Measurements from ENCODE around the gene GSPT1. TPM values are rescaled to one million over a fixed set of nuclear protein-coding genes. Genes with fewer than 3 reads are reported as not detected.
"Not testable (repeated sequence)": the region's sequence is repeated elsewhere in the genome, so short reads cannot be mapped to it uniquely, and the experiment has no call there.

Gene GSPT1
- total RNA-seq, 1 experiment from 2014 or later = 221 TPM

DNA sequence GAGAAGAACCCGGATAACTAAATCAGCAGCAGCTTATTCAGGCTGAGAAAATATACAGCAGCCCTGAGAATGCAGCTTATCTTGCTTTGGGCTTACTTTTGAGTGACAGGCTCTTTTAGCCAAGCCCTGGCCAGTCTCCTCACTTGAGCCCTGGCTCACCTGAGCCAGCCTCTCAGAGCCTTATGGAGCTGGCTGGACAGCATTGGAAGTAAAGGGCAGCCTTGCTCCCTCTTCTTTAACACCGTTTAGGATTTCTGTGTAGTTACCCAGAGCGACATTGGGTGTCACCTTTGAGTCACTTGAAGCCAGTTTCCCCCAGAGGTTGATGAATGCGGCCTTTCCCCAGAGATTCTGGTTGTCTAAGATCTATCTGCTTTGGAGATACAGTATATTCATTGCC, 33.8 kb upstream of the GSPT1 start:
- CTCF ChIA-PET = interaction anchor here (1.9 kb wide), 1 partner anchor 118 kb away, joined by 18 read pairs; no protein-coding TSS in a partner anchor
- Mint-ChIP-seq H3K4me3 (ENCODE audit: low read depth, unreplicated experiment) (no peak overlapping the region), H3K4me1 (ENCODE audit: low read depth, unreplicated experiment) (no peaks in the 10 kb centered on the region), H3K27me3 (ENCODE audit: unreplicated experiment) (no peaks in the 10 kb centered on the region), H3K36me3 (ENCODE audit: insufficient read depth, unreplicated experiment) (no peaks in the 10 kb centered on the region), H3K27ac (ENCODE audit: unreplicated experiment) (no peak overlapping the region), H3K9me3 (ENCODE audit: low read depth, unreplicated experiment) (no peaks in the 10 kb centered on the region)
- intact Hi-C loops (cut with micrococcal nuclease; ENCODE audit: unreplicated experiment) = loop anchor here (1.0 kb wide), 1 partner anchor 119 kb away; no protein-coding TSS in a partner anchor
- TF ChIP-seq, protein P1, sequence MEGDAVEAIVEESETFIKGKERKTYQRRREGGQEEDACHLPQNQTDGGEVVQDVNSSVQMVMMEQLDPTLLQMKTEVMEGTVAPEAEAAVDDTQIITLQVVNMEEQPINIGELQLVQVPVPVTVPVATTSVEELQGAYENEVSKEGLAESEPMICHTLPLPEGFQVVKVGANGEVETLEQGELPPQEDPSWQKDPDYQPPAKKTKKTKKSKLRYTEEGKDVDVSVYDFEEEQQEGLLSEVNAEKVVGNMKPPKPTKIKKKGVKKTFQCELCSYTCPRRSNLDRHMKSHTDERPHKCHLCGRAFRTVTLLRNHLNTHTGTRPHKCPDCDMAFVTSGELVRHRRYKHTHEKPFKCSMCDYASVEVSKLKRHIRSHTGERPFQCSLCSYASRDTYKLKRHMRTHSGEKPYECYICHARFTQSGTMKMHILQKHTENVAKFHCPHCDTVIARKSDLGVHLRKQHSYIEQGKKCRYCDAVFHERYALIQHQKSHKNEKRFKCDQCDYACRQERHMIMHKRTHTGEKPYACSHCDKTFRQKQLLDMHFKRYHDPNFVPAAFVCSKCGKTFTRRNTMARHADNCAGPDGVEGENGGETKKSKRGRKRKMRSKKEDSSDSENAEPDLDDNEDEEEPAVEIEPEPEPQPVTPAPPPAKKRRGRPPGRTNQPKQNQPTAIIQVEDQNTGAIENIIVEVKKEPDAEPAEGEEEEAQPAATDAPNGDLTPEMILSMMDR (IDR thresholded peaks at IDR 0.05; ENCODE audit: unreplicated experiment) = peak; percentile 66
- BruUV-seq (replicated peaks) = no TSS peak
- peak; percentile 59 for DNase-seq

DNA sequence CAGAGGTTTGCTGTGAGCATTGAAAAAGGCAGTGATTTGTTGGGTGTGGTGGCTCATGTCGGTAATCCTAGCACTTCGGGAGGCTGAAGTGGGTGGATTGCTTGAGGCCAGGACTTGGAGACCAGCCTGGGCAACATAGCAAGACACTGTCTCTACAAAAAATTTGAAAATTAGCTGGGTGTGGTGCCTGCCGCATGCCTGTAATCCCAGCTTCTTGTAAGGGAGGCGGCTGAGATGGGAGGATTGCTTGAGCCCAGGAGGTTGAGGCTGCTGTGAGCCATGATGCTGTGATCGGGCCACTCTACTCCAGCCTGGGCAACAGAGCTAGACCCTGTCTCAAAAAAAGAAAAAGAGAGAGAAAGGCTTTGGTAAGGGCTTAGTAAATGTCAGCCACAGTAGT, 33.1 kb upstream of the GSPT1 start:
- Mint-ChIP-seq H3K36me3 (ENCODE audit: insufficient read depth, unreplicated experiment) (no peaks in the 10 kb centered on the region), H3K27ac (ENCODE audit: unreplicated experiment) (no peak overlapping the region), H3K27me3 (ENCODE audit: unreplicated experiment) (no peaks in the 10 kb centered on the region), H3K4me1 (ENCODE audit: low read depth, unreplicated experiment) (no peaks in the 10 kb centered on the region), H3K4me3 (ENCODE audit: low read depth, unreplicated experiment) (no peak overlapping the region), H3K9me3 (ENCODE audit: low read depth, unreplicated experiment) (no peaks in the 10 kb centered on the region)
- intact Hi-C loops (cut with micrococcal nuclease; ENCODE audit: unreplicated experiment) = loop anchor here (1.0 kb wide), 1 partner anchor 119 kb away; no protein-coding TSS in a partner anchor
- CTCF ChIA-PET = interaction anchor here (0.6 to 1.9 kb wide), 2 partner anchors 89 to 119 kb away, joined by 4 to 18 read pairs; no protein-coding TSS in a partner anchor
- TF ChIP-seq, protein P1 (IDR thresholded peaks at IDR 0.05; ENCODE audit: unreplicated experiment) = no peak
- DNase-seq = no peak
- no TSS peak for BruUV-seq (replicated peaks)

DNA sequence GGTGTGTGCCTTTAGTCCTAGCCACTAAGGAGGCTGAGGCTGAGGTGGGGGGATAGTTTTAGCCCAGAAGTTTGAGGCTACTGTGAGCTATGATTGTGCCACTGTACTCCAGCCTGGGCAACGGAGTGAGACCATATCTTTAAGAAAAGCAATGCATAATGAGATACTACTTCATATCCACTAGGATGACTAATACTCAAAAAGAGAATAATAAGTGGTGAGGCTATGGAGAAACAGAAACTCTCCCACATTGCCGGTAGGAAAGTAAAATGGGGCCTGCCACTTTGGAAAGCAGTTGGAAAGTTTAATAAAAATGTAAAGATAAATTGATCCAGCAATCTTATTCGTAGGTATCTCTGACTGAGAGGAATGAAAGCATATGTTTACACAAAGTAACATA, 30.7 kb upstream of the GSPT1 start:
- no peak for DNase-seq
- BruUV-seq (replicated peaks) = no TSS peak
- Mint-ChIP-seq H3K4me3 (ENCODE audit: low read depth, unreplicated experiment) (no peak overlapping the region), H3K27me3 (ENCODE audit: unreplicated experiment) (no peaks in the 10 kb centered on the region), H3K4me1 (ENCODE audit: low read depth, unreplicated experiment) (no peaks in the 10 kb centered on the region), H3K27ac (ENCODE audit: unreplicated experiment) (no peak overlapping the region), H3K36me3 (ENCODE audit: insufficient read depth, unreplicated experiment) (no peaks in the 10 kb centered on the region), H3K9me3 (ENCODE audit: low read depth, unreplicated experiment) (no peaks in the 10 kb centered on the region)
- intact Hi-C loops (cut with micrococcal nuclease; ENCODE audit: unreplicated experiment) = no loop called here
- CTCF ChIA-PET = interaction anchor here (0.6 to 0.7 kb wide), 3 partner anchors 30 to 673 kb away, joined by 3 to 4 read pairs (median 3); no protein-coding TSS in a partner anchor
- TF ChIP-seq, protein P1 (IDR thresholded peaks at IDR 0.05; ENCODE audit: unreplicated experiment) = no peak

DNA sequence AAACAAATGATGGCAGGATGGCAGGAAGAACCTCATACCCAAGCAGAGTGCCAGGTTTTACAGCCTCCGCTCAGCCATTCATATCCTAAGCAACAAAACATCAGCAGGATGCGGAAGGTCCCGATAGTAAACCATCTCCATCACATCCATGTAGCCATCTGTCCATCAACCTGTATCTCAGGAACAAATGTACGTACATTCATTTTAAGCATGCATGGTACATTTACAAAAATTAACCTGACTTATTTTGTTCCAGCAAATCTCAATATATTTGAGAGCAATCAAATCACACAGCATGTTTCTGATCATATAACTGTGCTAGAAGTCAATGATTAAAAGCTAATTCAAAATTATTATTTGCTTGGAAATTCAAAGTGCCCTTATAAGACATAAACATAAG, 26.2 kb upstream of the GSPT1 start, which contains the start of gene NPIPB2:
Gene NPIPB2 (minus strand): TSS at position 101 of the 400 bp plus-strand sequence. CDS start 0 bp downstream, at position 101.
- intact Hi-C loops (cut with micrococcal nuclease; ENCODE audit: unreplicated experiment); H3K4me3 Mint-ChIP-seq (ENCODE audit: low read depth, unreplicated experiment); DNase-seq; H3K4me1 Mint-ChIP-seq (ENCODE audit: low read depth, unreplicated experiment); H3K36me3 Mint-ChIP-seq (ENCODE audit: insufficient read depth, unreplicated experiment); BruUV-seq (replicated peaks); CTCF ChIA-PET; H3K27ac Mint-ChIP-seq (ENCODE audit: unreplicated experiment); H3K27me3 Mint-ChIP-seq (ENCODE audit: unreplicated experiment); H3K9me3 Mint-ChIP-seq (ENCODE audit: low read depth, unreplicated experiment): not testable (repeated sequence)

DNA sequence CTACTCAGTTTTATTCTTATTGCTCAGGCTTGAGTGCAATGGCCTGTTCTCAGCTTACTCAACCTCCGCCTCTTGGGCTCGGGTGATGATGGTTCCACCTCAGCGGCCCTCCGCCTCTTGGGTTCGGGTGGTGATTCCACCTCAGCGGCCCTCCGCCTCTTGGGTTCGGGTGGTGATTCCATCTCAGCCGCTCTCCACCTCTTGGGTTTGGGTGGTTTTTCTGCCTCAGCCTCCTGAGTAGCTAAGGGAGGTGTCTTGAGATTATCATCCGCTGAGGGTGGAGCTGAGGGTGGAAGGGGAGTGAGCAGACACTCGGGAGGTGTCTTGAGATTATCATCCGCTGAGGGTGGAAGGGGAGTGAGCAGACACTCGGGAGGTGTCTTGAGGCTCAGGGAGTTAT, 11.6 kb upstream of the GSPT1 start:
- H3K27me3 Mint-ChIP-seq (ENCODE audit: unreplicated experiment); H3K36me3 Mint-ChIP-seq (ENCODE audit: insufficient read depth, unreplicated experiment); DNase-seq; H3K4me1 Mint-ChIP-seq (ENCODE audit: low read depth, unreplicated experiment); intact Hi-C loops (cut with micrococcal nuclease; ENCODE audit: unreplicated experiment); H3K4me3 Mint-ChIP-seq (ENCODE audit: low read depth, unreplicated experiment); H3K9me3 Mint-ChIP-seq (ENCODE audit: low read depth, unreplicated experiment); BruUV-seq (replicated peaks); H3K27ac Mint-ChIP-seq (ENCODE audit: unreplicated experiment); CTCF ChIA-PET: not testable (repeated sequence)

DNA sequence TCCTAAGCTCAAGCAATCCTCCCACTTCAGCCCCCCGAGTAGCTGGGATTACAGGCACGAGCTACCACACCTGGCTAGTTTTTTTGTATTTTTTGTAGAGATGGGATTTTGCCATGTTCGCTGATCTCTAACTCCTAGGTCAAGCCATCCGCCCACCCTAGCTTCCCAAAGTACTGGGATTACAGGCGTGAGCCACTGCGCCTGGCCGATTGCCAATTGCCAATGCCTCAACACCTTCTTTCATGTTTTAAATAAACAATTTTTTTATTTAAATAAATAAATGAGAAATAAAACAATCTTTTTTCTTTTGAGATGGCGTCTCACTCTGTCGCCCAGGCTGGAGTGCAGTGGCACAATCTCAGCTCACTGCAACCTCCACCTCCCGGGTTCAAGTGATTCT, 8.3 kb upstream of the GSPT1 start:
- H3K36me3 Mint-ChIP-seq (ENCODE audit: insufficient read depth, unreplicated experiment); DNase-seq; H3K4me3 Mint-ChIP-seq (ENCODE audit: low read depth, unreplicated experiment); H3K4me1 Mint-ChIP-seq (ENCODE audit: low read depth, unreplicated experiment); H3K9me3 Mint-ChIP-seq (ENCODE audit: low read depth, unreplicated experiment); H3K27me3 Mint-ChIP-seq (ENCODE audit: unreplicated experiment); H3K27ac Mint-ChIP-seq (ENCODE audit: unreplicated experiment); BruUV-seq (replicated peaks); intact Hi-C loops (cut with micrococcal nuclease; ENCODE audit: unreplicated experiment): not testable (repeated sequence)
- CTCF ChIA-PET = interaction anchor here (0.6 kb wide), 1 partner anchor 40 kb away, joined by 3 read pairs; no protein-coding TSS in a partner anchor

Measured in Calu3 (cell line).